Measurements from ENCODE around the gene APBB1IP.
"Not testable (repeated sequence)": the region's sequence is repeated elsewhere in the genome, so short reads cannot be mapped to it uniquely, and the experiment has no call there.

Gene APBB1IP

DNA sequence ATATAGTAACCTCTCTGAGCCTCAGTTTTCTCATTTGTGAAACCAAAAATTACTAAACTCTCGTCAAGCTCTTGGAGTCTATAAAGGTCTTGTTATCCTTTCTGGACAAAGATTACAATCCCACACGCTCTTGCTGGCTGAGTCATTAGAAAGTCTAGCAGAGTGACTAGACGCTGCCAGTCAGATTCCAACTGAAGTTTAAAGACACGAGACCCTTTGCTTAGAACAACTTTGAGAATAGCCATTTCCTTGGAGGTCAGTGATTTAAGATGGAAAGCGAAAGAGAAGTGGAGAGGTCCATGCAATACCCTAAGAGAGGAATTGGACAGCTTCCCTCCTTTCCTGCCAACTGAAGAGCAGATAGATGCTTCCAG lies 119.5 kb downstream of the APBB1IP start:
- no peak for DNase-seq (ENCODE audit: low spot score)
- in situ Hi-C loops (cut with MboI; ENCODE audit: low pct_unique_long_range_greater_than_20kb, low sequenced_read_pairs, unreplicated experiment), result no loop called here
- TF ChIP-seq, protein P1, sequence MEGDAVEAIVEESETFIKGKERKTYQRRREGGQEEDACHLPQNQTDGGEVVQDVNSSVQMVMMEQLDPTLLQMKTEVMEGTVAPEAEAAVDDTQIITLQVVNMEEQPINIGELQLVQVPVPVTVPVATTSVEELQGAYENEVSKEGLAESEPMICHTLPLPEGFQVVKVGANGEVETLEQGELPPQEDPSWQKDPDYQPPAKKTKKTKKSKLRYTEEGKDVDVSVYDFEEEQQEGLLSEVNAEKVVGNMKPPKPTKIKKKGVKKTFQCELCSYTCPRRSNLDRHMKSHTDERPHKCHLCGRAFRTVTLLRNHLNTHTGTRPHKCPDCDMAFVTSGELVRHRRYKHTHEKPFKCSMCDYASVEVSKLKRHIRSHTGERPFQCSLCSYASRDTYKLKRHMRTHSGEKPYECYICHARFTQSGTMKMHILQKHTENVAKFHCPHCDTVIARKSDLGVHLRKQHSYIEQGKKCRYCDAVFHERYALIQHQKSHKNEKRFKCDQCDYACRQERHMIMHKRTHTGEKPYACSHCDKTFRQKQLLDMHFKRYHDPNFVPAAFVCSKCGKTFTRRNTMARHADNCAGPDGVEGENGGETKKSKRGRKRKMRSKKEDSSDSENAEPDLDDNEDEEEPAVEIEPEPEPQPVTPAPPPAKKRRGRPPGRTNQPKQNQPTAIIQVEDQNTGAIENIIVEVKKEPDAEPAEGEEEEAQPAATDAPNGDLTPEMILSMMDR (IDR thresholded peaks at IDR 0.05; ENCODE audit: extremely low read depth, insufficient read depth, missing control alignments), result no peak

DNA sequence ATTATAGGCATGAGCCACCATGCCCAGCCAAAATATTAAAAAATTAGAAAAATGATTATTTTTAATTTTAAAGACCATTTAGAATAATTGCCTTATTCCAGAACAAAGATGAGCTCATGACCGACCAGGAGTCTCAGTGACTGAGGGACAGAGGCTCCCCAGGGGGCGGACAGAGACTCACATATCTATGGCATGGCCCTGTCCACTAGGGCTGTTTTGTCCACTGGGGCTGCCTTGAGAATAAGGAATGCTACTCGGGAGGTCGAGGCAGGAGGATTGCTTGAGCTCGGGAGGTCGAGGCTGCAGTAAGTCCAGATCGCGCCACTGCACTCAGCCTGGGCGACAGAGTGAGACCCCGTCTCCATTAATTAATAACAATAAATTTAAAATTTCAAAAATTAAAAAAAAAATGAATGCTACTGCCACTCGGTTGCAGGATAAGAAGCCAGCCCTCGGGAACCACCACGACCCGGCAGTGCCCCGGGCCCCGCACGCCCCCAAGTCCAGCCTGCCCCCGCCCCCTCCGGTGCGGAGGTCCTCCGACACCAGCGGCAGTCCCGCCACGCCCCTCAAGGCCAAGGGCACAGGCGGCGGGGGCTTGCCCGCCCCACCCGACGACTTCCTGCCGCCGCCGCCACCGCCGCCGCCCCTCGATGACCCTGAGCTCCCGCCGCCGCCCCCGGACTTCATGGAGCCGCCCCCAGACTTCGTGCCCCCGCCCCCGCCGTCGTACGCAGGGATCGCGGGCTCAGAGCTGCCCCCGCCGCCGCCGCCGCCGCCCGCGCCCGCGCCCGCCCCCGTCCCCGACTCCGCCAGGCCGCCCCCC lies 128.6 kb downstream of the APBB1IP start:
- no peak for DNase-seq (ENCODE audit: low spot score)
- in situ Hi-C loops (cut with MboI; ENCODE audit: low pct_unique_long_range_greater_than_20kb, low sequenced_read_pairs, unreplicated experiment), result no loop called here
- TF ChIP-seq, protein P1 (IDR thresholded peaks at IDR 0.05; ENCODE audit: extremely low read depth, insufficient read depth, missing control alignments), result no peak

DNA sequence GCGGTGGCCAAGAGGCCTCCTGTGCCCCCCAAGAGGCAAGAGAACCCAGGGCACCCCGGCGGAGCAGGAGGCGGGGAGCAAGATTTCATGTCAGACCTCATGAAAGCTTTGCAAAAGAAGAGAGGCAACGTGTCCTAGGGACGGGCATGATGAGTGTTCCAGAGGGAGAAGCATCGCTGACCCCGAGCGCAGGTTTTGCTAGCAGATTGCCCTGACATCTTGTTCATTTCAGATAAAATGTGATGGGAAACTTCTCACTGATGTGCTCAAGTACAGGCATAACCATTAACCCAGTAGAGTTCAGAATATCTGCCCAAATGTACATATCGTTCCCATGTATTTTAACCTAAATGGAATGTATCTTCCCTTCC lies 129.2 kb downstream of the APBB1IP start:
- TF ChIP-seq, protein P1 (IDR thresholded peaks at IDR 0.05; ENCODE audit: extremely low read depth, insufficient read depth, missing control alignments), result no peak
- in situ Hi-C loops (cut with MboI; ENCODE audit: low pct_unique_long_range_greater_than_20kb, low sequenced_read_pairs, unreplicated experiment), result no loop called here
- no peak for DNase-seq (ENCODE audit: low spot score)

DNA sequence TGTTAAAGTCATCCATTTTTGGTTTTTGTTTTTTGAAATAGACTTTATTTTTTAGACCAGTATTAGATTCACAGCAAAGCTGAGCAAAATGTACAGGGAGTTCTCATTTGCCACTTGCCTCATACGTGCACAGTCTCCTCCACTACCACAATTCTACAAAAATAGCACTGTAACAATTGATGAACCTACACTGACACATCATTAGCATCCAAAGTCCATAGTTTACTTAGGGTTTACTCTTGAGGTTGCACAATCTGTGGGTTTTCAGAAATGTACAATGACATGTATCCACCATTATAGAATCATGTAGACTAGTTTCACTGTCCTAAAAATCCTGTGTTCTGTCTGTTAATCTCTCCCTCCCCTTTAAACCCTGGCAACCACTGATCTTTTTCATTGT lies 133.5 kb downstream of the APBB1IP start:
- in situ Hi-C loops (cut with MboI; ENCODE audit: low pct_unique_long_range_greater_than_20kb, low sequenced_read_pairs, unreplicated experiment), result no loop called here
- TF ChIP-seq, protein P1 (IDR thresholded peaks at IDR 0.05; ENCODE audit: extremely low read depth, insufficient read depth, missing control alignments), result no peak
- DNase-seq (ENCODE audit: low spot score), result no peak

DNA sequence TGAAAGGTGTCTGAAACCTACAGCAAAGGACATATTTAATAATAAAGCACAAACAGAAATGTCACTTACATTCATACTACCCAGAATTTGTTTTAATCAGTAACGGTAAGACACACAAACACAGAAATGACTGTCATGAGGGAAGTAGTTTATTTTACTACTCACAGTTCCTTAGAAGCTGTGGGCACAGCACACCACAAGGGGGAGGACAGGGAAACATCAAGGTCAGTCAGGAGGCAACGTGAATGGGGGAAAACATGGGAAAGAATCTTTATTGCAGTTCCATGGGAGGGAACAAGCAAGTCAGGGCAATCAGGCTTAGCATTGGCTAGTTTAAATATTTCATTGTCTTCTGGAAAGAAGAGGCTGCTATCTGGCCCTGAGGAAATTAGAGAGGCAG lies 135.5 kb downstream of the APBB1IP start:
- TF ChIP-seq, protein P1 (IDR thresholded peaks at IDR 0.05; ENCODE audit: extremely low read depth, insufficient read depth, missing control alignments), result peak; percentile 19
- DNase-seq (ENCODE audit: low spot score), result no peak
- in situ Hi-C loops (cut with MboI; ENCODE audit: low pct_unique_long_range_greater_than_20kb, low sequenced_read_pairs, unreplicated experiment), result no loop called here

DNA sequence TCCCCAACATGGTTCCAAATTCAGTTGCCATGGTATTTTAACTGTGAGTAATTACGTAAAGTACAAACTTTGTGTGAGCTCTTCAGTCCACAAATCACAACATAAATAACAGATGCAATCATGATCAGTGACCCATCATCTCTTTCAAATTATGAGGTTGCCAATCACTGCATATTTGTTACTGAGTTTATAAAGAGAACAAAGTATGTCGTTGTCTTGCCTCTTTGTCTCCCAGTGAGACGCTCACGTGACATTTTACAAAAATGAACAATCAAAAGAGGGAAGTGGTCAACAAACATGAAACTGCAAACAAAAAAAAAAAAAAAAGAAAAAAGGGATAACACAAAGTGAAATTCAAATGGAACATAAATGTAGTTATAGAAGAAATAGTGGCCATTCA lies 136.6 kb downstream of the APBB1IP start:
- TF ChIP-seq, protein P1 (IDR thresholded peaks at IDR 0.05; ENCODE audit: extremely low read depth, insufficient read depth, missing control alignments), result no peak
- in situ Hi-C loops (cut with MboI; ENCODE audit: low pct_unique_long_range_greater_than_20kb, low sequenced_read_pairs, unreplicated experiment), result no loop called here
- DNase-seq (ENCODE audit: low spot score), result peak; percentile 69

DNA sequence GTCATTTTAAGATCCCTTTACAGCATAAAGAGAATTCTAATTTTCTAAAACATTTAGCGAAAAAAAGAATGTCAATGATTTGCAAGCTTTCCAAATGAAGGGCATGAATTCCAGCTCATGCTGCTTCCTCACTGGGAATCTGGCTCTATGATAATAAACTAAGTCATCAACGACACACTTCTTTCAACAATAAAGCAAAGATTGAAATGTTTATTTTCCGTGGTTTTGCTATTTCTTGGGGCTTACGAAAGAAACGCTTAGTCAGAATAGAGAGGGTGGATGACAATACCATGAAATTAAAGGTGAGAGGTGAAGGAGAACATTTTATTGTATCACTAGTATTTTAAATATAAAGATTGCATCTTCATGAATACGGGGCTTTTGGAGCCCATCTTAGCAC lies 140.2 kb downstream of the APBB1IP start:
- in situ Hi-C loops (cut with MboI; ENCODE audit: low pct_unique_long_range_greater_than_20kb, low sequenced_read_pairs, unreplicated experiment); DNase-seq (ENCODE audit: low spot score): not testable (repeated sequence)
